ENCODE data around the gene VAV3. TPM values are rescaled to one million over a fixed set of nuclear protein-coding genes. Genes with fewer than 3 reads are reported as not detected.

Gene VAV3
- total and polyA plus RNA-seq, 2 of the 8 experiments (the other 6 are each of a cell fraction or from before 2014, with no cell fraction given), result 2.9 to 7.9 TPM

GRCh38 chr1:107993920-107994319 is 28.9 kb upstream of the VAV3 start (continued):
- no peak for TF ChIP-seq RXRA (IDR thresholded peaks at IDR 0.05; ENCODE audit: insufficient read depth, low read depth, low read length)
- TF ChIP-seq, protein P1, sequence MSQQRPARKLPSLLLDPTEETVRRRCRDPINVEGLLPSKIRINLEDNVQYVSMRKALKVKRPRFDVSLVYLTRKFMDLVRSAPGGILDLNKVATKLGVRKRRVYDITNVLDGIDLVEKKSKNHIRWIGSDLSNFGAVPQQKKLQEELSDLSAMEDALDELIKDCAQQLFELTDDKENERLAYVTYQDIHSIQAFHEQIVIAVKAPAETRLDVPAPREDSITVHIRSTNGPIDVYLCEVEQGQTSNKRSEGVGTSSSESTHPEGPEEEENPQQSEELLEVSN (IDR thresholded peaks at IDR 0.05), result no peak
- TF ChIP-seq ASH2L (IDR thresholded peaks at IDR 0.05; ENCODE audit: low read length), result no peak
